Brain pericyte (primary cell): ENCODE measurements around the gene PCSK2.
"Not testable (repeated sequence)": the region's sequence is repeated elsewhere in the genome, so short reads cannot be mapped to it uniquely, and the experiment has no call there.

Experiments used
- DNase-seq: peaks from one replicate; pipeline ENCODE4 v3.0.0-alpha.2; 2012; ENCODE audit warnings: low read depth, low spot score

PCSK2 gene, protein sequence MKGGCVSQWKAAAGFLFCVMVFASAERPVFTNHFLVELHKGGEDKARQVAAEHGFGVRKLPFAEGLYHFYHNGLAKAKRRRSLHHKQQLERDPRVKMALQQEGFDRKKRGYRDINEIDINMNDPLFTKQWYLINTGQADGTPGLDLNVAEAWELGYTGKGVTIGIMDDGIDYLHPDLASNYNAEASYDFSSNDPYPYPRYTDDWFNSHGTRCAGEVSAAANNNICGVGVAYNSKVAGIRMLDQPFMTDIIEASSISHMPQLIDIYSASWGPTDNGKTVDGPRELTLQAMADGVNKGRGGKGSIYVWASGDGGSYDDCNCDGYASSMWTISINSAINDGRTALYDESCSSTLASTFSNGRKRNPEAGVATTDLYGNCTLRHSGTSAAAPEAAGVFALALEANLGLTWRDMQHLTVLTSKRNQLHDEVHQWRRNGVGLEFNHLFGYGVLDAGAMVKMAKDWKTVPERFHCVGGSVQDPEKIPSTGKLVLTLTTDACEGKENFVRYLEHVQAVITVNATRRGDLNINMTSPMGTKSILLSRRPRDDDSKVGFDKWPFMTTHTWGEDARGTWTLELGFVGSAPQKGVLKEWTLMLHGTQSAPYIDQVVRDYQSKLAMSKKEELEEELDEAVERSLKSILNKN

DNA sequence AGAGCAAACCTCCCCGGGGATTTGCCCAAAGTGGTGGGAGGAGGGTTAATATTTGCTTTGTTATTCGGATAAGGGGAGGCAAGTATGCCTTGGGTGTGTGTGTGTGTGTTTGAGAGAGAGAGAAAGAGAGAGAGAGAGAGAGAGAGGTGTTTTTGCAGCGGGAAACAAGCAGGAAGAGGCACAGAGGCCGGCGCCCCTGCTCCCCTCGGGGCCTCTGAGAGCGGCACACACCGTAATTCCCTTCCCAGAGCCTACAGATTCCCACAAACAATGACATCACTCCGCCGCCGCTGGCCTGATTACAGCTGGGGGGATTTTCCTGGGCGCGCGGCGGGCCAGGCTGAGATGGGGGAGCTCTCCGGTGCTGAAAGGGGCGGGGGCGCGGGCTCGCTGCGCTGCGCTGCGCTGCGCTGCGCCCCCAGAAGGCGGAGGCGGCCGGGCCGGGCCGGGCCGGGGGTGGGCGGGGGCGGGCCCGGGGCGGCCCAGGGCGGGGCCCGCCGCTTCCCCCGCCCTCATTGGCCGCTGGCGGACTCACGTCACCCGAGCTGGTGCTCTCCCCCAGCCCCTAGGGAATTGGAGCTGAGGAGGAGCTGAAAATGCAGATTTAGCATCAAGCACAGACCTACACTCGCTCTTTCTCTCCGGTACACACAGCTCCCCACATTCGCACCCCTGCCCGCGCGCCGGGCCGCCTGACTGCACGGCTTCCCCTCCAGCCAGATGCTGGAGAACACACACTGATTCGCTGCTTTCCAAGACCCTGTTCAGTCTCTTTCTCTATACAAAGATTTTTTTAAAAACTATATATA lies at the start of gene PCSK2:
TSS of gene PCSK2 (plus strand) at position 631 of the 809 bp plus-strand sequence. CDS start 266 bp downstream, outside the sequence.
- DNase-seq = no peak

DNA sequence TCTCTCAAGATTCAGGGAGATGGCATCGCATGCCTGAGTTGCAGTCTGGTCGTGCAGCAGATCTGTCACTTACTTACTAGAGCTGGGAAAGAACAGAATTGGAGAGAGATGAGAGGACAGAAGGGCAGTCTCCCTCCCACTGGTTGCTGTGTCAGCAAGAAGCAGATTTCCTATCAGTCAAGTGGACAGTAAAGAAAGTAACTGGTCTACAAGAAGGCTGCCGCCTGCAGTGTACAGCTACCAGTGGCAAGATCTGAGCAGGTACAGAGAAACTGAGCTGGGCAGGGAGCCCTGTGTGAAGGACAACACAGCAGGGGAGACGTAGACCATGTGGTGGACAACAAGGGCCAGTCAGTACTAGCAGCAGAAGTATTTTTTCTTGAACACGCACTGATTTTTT lies 49.5 kb upstream of the PCSK2 start:
- DNase-seq = no peak

DNA sequence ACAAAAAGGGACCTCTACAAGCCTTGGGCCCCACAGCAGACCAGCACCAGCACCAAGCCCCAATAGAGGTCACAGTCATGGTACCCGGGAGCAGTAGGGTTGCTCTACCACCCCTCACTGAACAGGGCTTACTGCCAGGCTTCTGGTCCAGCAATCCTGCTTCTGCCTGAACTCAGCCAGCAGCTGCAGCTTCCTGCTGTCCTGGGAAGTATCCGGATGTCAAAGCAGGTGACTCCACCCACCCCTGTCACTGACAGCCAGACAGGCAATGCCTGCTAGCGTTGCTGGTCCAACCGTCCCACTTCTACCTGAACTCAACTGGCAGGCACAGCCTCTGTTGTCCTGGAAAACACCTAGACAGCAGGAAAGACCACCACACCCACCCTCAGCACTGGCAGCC lies 47.0 kb upstream of the PCSK2 start:
- no peak for DNase-seq

DNA sequence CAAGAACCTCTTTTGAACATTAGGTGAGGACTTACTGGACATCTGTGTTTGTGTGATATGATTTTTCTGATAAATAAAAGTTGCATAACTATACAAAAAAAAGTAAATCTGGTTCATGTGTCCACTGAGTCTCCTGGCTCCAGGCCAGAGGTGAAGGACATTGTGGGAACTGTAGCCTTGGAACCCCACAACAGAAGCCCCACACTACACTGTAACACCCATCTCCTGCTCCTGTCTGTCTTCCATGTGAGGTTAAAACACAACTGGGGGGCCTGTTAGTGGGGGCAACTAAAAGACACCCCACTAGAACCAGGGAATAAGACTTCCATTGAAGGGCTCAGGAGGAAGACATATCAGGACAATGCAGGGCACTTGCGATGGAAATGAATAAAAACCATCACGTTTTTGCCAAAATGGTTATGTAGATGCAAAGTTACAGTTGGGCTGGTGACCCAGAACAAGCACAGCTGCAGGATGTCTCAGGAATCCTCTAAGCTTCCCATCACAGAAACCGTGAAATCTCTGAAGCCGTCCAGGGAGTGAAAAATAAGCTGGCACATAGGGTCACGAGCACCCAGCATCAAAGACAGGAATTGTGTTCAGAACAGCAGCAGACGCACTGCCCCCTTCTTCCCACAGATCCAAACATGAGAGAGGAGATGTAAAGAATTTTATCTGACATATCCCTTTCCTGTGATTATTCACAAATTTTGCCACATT lies 36.7 kb upstream of the PCSK2 start:
- no peak for DNase-seq

DNA sequence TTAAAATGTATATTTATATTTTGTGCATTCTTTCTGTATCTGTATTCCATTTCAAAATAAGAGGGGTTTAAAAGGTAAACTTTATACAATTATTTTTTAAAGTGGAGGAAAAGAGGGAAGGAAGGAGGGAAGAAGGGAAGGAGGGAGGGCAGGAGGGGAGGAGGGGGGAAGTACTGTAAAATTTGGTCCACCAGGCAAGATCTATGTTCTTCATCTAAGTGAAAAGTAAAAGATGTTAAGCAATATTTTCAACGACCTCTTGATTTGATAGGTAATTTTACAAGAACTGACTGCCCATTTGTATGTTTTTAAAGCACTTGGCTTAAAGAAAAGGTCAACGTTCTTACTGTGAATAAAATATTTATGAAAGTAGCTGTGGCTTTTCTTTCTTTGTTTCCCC lies 29.8 kb upstream of the PCSK2 start:
- DNase-seq = no peak

DNA sequence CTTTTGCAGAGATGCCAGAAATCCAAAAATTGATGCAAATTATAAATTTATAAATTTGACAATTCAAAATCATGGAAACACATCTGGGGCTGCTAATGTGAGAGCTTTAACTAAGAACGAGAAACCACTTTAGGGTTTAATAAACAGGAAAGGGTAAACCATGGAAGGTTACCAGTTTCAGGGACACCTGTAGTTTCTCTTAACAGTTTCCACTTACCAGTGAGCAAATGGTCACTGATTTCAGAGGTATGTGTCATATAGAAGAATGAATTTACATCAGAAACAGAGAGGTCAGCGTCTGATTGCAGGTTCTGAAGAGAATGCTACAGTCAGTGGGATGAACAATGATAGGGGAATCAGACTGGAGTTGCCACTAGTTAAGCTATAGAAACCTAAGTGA lies 24.8 kb upstream of the PCSK2 start:
- DNase-seq = no peak

DNA sequence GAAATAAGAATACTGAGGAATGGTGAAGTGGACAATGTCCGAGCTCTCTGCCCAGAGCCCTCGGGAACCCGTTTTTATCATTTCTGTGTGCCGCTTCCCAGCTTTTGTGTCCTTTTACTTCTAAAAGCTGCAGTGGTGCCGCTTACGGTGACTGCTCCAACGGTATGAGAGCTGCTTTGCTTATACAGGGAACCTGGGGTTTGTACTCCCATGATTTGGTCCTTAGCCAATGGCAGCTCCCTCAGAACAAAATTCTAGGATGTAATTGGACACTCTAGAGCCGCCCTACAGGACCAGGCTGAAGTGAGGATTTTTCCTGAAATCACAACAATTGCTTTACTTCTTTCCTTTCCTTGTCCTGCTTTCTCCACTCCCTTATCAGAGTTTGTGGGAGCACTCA lies 24.2 kb upstream of the PCSK2 start:
- no peak for DNase-seq

DNA sequence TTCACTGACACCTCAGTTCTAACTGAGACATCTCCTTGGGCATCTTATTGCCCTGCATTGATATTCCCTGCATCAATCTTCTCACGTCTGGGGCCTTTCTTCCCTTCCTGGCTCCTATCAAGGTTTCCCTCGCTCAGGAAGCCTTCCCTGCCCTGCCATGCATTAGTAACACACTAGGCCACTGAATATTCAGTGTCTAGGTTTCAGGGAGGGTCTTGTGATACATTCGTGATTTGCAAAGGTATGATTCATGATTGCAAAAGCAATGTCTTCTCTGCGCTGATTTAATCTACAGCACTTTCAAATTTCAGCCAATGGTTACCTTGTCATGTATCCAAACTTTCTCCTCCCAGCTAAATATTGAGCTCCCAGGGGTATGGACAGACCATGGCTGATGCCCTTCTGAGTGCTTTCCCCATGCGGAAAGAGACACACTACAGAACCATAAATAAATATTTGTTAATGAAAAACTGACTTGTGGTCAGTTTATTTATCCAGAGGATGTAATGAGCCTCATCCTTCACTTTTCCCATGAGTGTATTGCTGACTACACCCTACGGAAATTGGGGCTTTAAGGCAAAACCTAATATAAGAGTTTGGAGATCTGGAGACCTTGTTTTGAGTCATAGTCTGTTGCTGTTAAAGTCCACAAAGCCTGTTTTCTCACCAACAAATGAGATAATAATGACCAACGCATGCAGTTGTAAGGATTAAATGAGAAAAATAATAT lies 21.6 kb upstream of the PCSK2 start:
- DNase-seq = no peak

DNA sequence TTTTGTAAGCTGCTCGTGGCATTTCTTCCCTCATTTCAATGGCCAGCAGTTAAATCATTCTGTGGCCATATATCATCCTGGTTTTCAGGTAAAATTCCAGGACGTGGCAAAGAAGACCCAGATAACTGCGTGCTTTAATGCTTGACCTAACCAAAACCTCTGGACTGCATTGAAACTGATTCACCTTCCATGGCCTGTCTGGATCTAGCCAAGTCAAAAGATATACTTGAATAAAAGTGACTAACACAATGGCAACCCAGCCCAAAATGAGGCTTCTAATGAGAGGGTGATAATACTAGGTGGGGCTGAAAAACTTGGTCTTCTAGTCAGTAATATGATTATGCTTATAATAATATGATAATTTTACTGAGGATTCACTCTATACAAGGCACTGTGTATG lies 16.5 kb upstream of the PCSK2 start:
- DNase-seq = no peak

DNA sequence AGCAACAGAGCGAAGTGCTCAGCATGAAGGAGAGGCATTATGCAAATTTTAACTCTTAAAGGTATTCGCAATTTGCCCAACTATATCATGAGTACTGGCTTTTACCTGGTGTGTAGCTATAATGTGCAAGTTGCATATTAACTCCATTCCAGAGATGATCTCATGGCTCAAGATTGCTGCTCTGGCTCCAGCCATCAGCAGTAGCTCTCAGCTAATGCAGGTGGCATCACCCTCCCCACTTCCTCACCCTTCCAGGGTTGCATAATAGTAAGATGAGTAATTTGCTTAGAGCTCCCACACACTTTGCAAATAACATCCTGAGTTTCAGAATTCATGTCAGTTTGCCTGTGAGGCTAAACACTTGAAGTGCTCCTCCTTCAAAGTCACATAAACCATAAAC lies 15.9 kb upstream of the PCSK2 start:
- DNase-seq = no peak

DNA sequence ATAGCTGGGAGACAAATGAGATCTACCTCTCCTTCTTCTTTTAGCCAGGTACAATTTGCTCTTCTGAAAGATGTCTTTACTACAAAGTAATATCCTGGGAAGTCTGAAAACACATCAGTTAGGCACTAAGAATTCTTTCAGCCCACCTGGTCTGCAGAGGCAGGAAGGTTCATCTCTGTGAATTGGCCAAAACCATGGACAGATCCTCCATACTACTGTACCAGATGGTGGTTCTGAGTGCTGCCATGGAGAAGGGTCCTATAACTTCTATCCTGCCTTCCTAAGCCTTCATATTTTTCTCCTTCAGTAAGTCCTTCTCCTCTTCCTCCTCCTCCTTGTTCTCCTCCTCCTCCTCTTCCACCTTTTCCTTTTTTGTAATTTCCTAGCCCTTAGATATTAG lies 11.7 kb upstream of the PCSK2 start:
- no peak for DNase-seq

DNA sequence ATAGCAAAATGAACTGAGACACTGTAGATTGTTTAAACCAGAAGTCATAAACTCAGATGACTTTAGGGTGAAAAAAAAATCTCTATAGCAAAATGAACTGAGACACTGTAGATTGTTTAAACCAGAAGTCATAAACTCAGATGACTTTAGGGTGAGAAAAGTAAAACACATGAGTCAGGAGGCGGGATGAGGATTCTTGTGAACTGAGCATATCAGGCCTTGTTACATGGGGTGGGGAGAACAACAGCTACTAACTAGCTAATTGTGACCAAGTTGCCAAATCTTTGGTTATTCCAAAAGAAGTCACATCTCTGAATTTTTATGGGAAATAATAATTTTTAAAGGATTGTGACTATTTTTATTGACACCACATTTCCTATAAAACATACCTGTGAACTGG lies 7.0 kb upstream of the PCSK2 start:
- not testable (repeated sequence) for DNase-seq

DNA sequence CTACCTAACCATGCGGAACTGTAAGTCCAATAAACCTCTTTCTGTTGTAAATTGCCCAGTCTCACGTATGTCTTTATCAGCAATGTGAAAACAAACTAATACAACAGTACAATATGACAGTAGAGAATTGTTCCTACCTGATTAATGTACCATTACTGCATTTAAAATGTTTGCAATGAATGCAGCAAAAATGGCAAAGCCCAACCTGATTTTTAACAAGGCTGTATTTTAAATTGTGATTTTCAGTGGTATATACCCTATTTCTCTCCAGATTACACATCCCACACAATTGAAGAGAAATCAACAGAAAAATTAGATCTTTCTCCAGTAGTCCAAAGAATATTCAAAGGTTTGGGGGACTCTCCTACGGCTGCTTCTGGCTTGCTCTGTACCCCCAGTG lies 3.3 kb upstream of the PCSK2 start:
- no peak for DNase-seq

DNA sequence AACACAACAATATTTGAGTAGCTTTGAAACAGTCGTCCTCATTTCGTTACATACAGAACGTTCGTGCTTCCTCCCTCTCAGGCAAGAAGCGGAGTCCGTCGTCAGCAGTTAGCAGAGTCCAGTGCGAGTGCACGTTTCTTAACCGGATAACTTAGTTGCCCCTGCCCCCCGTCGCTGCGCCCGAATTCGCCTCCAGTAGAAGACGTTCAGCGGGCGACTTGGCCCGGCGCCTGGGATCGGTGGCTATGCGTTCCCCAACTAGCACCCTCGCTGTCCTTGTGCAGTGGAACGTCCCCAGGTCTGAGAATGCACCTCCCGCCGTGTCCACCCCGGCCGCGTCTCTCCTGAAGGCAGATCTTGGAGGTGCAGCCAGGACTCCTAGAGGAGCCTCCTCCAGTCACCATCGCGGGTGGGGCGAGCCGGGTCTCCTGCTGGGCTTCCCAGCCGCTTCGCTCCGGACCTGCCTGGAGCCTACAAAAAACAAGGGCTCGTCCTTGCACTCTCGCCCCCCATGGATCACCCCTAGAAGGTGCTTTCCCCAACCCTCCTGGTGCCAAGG lies 910 bp upstream of the PCSK2 start:
- no peak for DNase-seq

DNA sequence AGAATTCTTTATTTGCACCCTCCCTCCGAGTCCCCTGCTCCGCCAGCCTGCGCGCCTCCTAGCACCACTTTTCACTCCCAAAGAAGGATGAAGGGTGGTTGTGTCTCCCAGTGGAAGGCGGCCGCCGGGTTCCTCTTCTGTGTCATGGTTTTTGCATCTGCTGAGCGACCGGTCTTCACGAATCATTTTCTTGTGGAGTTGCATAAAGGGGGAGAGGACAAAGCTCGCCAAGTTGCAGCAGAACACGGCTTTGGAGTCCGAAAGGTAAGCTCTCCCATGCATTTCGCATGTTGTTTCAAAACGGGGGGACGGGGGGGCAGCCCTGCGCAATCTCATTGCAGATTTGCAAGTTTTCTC lies 357 bp downstream of the PCSK2 start:
- no peak for DNase-seq

DNA sequence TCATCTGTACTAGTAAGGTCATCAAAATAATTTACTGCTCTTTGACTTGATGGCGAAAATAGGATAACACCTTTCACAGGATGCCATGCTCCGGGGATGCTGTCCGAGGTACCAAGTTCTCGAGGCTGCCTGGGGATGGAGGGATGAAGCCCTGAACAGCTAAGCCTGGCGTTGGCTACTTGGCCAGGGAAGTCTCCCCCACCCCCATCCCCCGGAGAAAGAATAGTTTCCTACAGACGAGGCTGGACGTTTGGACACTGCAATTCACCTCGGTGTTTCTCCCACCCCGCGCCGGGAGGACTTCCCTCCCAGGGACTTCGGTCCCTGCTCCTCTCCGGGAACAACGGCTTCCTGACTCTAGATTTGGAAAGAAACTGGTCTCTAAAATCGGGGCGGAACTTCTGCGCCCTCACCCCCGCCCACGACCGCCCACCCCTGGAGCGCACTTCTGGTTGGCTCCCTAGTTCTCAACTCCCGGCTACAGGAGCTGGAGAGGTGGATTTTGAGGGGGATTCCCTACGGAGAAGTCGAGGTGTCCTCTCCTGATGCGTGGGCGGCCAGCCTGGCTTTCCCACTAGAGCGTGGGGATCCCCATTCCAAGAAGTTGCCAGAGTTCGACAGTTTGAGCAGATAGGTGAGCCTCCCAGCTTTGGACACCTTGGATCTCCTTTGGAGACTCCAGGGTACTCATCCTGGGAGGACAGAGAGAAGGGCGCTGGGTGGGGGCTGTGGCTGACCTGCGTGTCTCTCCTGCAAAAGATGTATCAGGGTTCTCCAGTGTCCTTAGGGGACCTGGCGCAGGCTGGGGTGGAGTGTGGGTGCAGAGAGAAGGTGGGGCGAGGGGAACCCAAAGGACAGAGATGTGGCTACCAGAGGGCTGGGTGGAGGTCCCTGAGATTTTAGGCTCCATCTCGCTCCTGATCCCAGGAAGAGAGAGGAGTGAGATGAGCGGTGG lies 1.1 kb downstream of the PCSK2 start:
- no peak for DNase-seq

DNA sequence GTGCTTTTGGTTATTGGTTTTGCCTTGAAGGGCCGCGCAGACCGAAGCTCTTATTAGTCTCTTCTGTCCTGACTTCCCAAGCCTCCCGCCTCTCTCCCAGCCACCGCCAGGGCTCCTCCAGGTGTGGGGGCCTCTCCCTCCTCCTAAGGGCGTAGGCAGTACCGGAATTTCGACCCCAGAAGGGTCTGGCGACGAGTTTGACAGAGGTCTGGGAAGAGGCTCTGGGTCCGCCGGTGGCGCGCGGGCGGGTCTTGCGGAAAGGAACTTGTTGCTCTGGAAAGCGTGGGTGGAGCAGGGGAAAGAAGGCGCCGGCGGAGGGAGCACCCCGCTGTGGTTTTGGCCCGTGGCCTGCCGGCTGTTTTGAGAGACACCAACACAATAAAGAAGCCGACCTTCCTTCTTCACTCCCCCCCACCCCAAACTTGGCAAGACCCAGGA lies 1.8 kb downstream of the PCSK2 start:
- no peak for DNase-seq

DNA sequence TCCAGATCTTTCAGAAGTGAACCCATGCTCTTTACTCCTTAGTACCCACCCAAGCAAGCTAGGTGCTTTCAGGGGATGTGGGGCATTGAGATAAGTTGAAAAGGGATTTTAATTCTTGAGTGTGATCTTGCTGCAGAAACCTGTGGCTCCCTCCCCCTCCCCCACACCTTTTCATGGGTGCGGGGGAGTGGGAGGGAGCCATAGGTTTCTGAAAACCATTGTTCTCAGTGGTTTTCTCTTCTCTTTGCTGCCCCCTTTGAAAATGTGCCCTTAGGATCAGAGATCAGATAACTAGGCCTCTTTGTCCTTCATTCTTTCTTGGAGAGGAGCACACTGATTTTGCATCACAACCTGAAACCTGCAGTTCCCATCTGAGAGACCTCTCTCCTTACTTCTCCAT lies 2.4 kb downstream of the PCSK2 start:
- no peak for DNase-seq

DNA sequence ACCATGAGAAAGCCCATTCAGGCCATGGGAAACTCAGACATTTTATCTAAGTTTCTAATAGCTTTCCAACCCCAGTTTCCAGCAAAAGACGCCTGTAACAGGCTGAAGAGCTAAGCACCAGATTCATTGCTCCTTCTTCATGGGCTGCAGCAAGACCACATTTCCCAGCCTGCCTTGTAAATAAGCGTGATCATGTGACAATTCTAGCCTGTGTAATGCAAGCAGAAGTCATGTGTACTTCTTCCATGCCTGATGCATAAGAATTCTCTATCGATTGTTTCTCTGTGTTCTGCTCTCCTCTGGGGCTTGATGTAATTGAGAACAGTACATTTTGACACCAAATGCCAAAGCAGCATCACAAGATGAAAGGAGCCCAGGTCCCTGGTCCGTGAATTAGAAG lies 6.8 kb downstream of the PCSK2 start:
- no peak for DNase-seq

DNA sequence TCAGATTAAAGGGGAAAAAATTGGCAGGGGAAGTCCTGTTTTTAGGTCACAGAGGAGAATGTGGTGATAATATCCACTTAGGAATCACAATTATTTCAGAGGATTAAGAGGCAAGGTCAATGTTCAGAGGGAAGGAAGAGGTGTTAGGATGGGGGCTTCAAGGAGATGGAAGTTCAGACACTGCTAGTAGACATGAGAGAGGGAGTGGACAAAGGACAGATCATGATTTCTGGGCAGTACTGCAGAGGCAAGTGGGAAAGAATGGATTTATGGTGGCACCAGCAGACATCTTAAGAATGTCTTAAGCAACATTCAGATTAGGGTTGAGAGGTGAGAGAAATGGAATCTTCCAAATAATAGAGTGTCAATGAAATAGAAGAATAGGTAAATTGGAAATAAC lies 9.9 kb downstream of the PCSK2 start:
- no peak for DNase-seq
